Ureter (tissue), 1 donor: ENCODE results near the gene TNS3. TPM values are rescaled to one million over a fixed set of nuclear protein-coding genes. Genes with fewer than 3 reads are reported as not detected.
"Not testable (repeated sequence)": the region's sequence is repeated elsewhere in the genome, so short reads cannot be mapped to it uniquely, and the experiment has no call there.

Source experiments
- DNase-seq: peaks from one replicate; pipeline ENCODE4 v3.0.0-alpha.2; 2020; ENCODE audit warnings: low spot score
- total RNA-seq: library from RNA; stranded (reverse); gene quantifications from one replicate; pipeline ENCODE4 v1.2.4, GENCODE V29; 2023
- donor health status: DM: yes; HTN: yes; CAD: no.

Gene TNS3
- total RNA-seq, 1 donor from 2014 or later: 48.7 TPM

GRCh38 chr7:47561715-47562446 is 20.0 kb downstream of the TNS3 start:
- DNase-seq: no peak

GRCh38 chr7:47559306-47560220 is 22.3 kb downstream of the TNS3 start:
- no peak for DNase-seq

GRCh38 chr7:47557694-47558670 is 23.9 kb downstream of the TNS3 start:
- DNase-seq: no peak

GRCh38 chr7:47557317-47557693 is 24.6 kb downstream of the TNS3 start:
- DNase-seq: no peak

GRCh38 chr7:47556511-47557180 is 25.3 kb downstream of the TNS3 start:
- DNase-seq: no peak

GRCh38 chr7:47553309-47553708 is 28.6 kb downstream of the TNS3 start:
- no peak for DNase-seq

- no peak for DNase-seq
Observed at GRCh38 chr7:47552621-47553020, 29.3 kb downstream of the TNS3 start.

- no peak for DNase-seq
Observed at GRCh38 chr7:47551668-47552440, 30.1 kb downstream of the TNS3 start.

- no peak for DNase-seq
Observed at GRCh38 chr7:47550788-47551470, 31.0 kb downstream of the TNS3 start.

GRCh38 chr7:47549916-47550315 is 32.0 kb downstream of the TNS3 start:
- DNase-seq: no peak

GRCh38 chr7:47549397-47549796 is 32.5 kb downstream of the TNS3 start:
- no peak for DNase-seq

GRCh38 chr7:47548546-47548945 is 33.4 kb downstream of the TNS3 start:
- no peak for DNase-seq

- DNase-seq: no peak
Observed at GRCh38 chr7:47546733-47547494, 35.0 kb downstream of the TNS3 start.

- no peak for DNase-seq
Observed at GRCh38 chr7:47546171-47546570, 35.7 kb downstream of the TNS3 start.

- DNase-seq: no peak
Observed at GRCh38 chr7:47544416-47544815, 37.5 kb downstream of the TNS3 start.

GRCh38 chr7:47543714-47544113 is 38.2 kb downstream of the TNS3 start:
- DNase-seq: no peak

GRCh38 chr7:47543056-47543455 is 38.9 kb downstream of the TNS3 start:
- no peak for DNase-seq

- no peak for DNase-seq
Observed at GRCh38 chr7:47542051-47542450, 39.9 kb downstream of the TNS3 start.

- not testable (repeated sequence) for DNase-seq
Observed at GRCh38 chr7:47541485-47541884, 40.4 kb downstream of the TNS3 start.
